Choroid plexus epithelial cell (primary cell): ENCODE data around the gene ITPR1.

ENCODE experiments used
- DNase-seq: peaks from one replicate; pipeline ENCODE4 v3.0.0-alpha.2; 2010; ENCODE audit warnings: low read depth
- H3K4me3 ChIP-seq: 2 replicates; pipeline ENCODE4 v1.5.1; 2011; ENCODE audit warnings: low read depth, mild to moderate bottlenecking, control low read depth, low read length, moderate library complexity
- TF ChIP-seq, protein P1 (sequence below): conservative IDR thresholded peaks from 2 replicates; pipeline ENCODE4 v1.5.1; 2011; ENCODE audit warnings: low read depth, mild to moderate bottlenecking, control low read depth, inconsistent platforms, low read length, moderate library complexity

Gene ITPR1

DNA sequence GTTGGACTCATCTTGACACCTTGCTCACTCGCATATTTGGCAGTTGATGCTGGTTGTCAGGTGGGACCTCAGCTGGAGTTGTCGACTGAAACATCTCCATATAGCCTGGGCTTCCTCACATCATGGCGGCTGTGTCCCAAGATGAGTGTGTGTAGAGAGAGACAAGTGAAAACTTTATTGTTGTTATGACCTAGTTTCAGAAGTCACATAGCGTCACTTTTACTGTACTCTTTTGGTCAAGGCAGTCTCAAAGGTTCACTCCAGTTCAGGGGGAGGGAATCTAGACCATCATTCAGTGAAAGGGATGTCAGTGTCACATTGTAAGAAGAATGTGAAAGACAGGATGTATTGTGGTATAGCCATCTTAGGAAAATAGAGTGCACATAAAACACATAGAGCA is 214.2 kb downstream of the ITPR1 start:
- no peak overlapping the region for H3K4me3 ChIP-seq
- TF ChIP-seq, protein P1, sequence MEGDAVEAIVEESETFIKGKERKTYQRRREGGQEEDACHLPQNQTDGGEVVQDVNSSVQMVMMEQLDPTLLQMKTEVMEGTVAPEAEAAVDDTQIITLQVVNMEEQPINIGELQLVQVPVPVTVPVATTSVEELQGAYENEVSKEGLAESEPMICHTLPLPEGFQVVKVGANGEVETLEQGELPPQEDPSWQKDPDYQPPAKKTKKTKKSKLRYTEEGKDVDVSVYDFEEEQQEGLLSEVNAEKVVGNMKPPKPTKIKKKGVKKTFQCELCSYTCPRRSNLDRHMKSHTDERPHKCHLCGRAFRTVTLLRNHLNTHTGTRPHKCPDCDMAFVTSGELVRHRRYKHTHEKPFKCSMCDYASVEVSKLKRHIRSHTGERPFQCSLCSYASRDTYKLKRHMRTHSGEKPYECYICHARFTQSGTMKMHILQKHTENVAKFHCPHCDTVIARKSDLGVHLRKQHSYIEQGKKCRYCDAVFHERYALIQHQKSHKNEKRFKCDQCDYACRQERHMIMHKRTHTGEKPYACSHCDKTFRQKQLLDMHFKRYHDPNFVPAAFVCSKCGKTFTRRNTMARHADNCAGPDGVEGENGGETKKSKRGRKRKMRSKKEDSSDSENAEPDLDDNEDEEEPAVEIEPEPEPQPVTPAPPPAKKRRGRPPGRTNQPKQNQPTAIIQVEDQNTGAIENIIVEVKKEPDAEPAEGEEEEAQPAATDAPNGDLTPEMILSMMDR, result no peak
- no peak for DNase-seq

DNA sequence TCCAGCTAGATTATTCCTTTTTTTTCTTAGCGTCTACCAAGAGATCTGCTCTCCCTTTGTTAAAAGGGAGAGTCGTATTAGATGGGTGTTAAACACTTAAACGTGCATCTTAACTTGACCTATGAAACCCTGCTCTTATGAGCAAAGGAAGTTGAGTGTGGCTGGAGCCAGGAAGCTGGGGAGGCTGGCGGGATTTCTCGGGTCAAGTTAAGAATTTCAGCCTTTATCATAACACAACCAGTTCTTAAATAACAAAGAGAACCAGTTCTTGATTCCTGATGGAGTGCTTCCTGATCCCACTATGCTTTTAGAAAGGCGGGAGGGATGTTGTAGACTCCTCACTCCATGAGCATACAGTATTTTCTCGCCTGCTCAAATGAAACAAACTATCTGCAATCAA is 215.1 kb downstream of the ITPR1 start:
- TF ChIP-seq, protein P1, result no peak
- DNase-seq, result peak; percentile 21
- H3K4me3 ChIP-seq, result no peak overlapping the region

DNA sequence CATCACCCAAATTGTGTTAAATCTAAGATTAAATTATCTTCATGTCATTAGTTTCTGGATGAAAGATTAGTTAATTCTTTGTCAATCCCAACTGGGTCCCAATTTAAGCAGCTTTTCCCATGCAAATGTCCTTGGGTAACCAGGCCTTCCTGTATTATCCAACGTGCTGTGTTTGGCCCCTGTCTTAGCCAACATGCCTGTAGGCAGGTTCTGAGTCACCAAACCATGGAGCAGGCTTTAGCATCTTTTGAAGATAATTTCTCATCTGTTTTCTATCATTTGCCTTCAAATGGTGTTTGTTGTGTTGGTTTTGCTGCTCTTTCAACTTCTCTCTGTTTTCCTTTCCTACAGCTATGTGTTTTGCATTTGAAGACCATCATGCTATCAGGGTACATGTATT is 216.2 kb downstream of the ITPR1 start:
- H3K4me3 ChIP-seq, result no peak overlapping the region
- TF ChIP-seq, protein P1, result no peak
- DNase-seq, result peak; percentile 30

DNA sequence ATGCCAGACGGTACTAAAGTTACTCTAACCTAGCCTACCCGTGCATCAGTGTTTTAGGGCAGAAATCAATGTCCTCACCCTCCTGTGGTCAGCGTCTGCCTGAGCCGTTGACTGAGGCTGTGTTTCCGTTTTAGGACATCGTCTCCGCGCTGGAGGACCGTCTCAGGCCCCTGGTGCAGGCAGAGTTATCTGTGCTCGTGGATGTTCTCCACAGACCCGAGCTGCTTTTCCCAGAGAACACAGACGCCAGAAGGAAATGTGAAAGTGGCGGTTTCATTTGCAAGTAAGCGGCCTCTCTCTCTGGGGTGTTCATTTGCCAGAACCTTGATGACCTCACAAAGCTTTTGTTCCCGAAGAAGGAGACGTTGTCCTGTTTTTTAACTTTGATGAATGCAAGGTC is 217.0 kb downstream of the ITPR1 start:
- no peak overlapping the region for H3K4me3 ChIP-seq
- TF ChIP-seq, protein P1, result no peak
- no peak for DNase-seq

DNA sequence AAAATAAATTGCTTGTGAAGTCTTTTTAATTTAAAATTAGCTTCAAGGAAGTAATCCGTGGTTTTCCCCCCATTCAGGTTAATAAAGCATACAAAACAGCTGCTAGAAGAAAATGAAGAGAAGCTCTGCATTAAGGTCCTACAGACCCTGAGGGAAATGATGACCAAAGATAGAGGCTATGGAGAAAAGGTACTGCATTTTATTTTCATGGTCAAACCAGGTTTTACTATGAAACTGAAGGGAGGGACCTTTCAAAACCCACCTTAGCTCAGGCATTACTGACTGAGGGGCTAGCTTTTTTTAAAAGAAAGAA is 218.5 kb downstream of the ITPR1 start:
- no peak for DNase-seq
- H3K4me3 ChIP-seq, result no peak overlapping the region
- TF ChIP-seq, protein P1, result no peak

DNA sequence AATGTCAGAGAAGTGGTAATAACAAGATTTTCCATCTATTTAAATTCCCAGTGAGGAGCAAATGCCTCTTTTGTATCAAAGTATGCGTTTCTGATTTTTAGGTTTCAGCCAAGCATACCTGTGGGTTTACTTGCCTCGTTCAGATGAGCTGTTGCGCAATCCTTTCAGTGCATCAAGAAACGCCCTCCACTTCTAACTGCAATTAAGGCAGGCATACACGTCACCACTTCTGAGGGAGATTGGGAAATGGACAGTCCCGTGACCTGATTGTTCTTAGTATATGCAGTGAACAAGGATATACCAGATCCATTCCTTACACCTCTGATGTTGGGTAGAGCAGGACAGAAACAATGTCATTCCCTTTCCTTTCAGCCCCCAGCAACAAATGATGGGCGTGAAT is 219.0 kb downstream of the ITPR1 start:
- no peak overlapping the region for H3K4me3 ChIP-seq
- TF ChIP-seq, protein P1, result no peak
- DNase-seq, result peak; percentile 90

DNA sequence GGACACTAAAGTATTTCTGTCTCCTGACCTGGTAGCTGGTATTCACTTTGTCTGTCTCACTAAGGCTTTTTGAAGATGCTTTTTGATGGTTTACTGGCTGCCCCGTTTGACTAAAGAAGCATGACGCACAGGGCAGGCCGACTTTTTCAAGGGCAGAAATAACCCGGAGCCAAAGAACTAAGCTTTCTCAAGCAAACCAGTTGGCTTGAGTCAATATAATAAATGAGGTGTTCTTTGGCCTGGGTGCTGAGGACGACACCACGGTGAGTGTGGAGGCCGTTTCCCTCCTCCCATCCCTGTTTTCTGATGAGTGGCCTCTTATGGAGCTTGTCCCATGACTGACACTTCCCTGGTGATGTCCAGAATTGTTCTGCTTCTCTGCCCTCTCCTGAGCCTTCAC is 220.9 kb downstream of the ITPR1 start:
- TF ChIP-seq, protein P1, result no peak
- no peak overlapping the region for H3K4me3 ChIP-seq
- DNase-seq, result no peak
